Keratinocyte (primary cell): ENCODE measurements around the gene SPTLC2. TPM values are rescaled to one million over a fixed set of nuclear protein-coding genes. Genes with fewer than 3 reads are reported as not detected.

ENCODE experiments used
- DNase-seq: peaks from one replicate; pipeline ENCODE4 v3.0.0-alpha.2; 2011; ENCODE audit warnings: low read depth, missing footprints, low spot score
- FAIRE-seq: peaks from 2 replicates; lab custom pipeline; 2011; peaks lifted over from hg19 to GRCh38; lab: Jason Lieb, UNC
- H2AFZ ChIP-seq: 2 replicates; pipeline ENCODE4 v1.6.0; 2012; ENCODE audit warnings: low read length, control low read depth, inconsistent platforms; ENCODE audit not compliant: control insufficient read depth
- H3K27ac ChIP-seq: 2 replicates; pipeline ENCODE4 v1.5.1; 2011; ENCODE audit warnings: low read length; ENCODE audit not compliant: control insufficient read depth, insufficient read depth
- H3K27me3 ChIP-seq: 3 replicates; pipeline ENCODE4 v1.6.0; 2011; ENCODE audit warnings: low read length; ENCODE audit not compliant: control insufficient read depth, insufficient read depth; ENCODE audit errors: extremely low read depth
- H3K36me3 ChIP-seq, 2 experiments: 2 replicates in 1 of 2; 3 replicates in 1 of 2; pipeline ENCODE4 v1.5.1; 2011; ENCODE audit warnings: low read length in 2 of 2, mild to moderate bottlenecking in 1 of 2; ENCODE audit not compliant: control insufficient read depth in 2 of 2, insufficient read depth in 2 of 2; ENCODE audit errors: extremely low read depth in 1 of 2
- H3K4me1 ChIP-seq: 3 replicates; pipeline ENCODE4 v1.5.1; 2011; ENCODE audit warnings: low read length; ENCODE audit not compliant: control insufficient read depth, insufficient read depth; ENCODE audit errors: extremely low read depth
- H3K4me2 ChIP-seq: 3 replicates; pipeline ENCODE4 v1.6.0; 2011; ENCODE audit warnings: low read depth, low read length; ENCODE audit not compliant: control insufficient read depth, insufficient read depth; ENCODE audit errors: extremely low read depth
- H3K4me3 ChIP-seq, 3 experiments: fragments of 200-600 bp in 1 of 3; sonication (generic) in 1 of 3; 2 replicates in 2 of 3; 3 replicates in 1 of 3; pipeline ENCODE4 v1.5.1; 2011 to 2016; ENCODE audit warnings: low read length in 3 of 3, mild to moderate bottlenecking in 3 of 3, control low read depth in 2 of 3, inconsistent platforms in 1 of 3, low read depth in 1 of 3, mixed read lengths in 1 of 3, mixed run types in 1 of 3, moderate library complexity in 1 of 3; ENCODE audit not compliant: control insufficient read depth in 2 of 3, insufficient read depth in 2 of 3; ENCODE audit errors: extremely low read depth in 1 of 3
- H3K79me2 ChIP-seq: 2 replicates; pipeline ENCODE4 v1.6.0; 2012; ENCODE audit warnings: low read length; ENCODE audit not compliant: control insufficient read depth, insufficient read depth
- H3K9ac ChIP-seq: 3 replicates; pipeline ENCODE4 v1.6.0; 2011; ENCODE audit warnings: low read length; ENCODE audit not compliant: control insufficient read depth, insufficient read depth; ENCODE audit errors: extremely low read depth
- H3K9me1 ChIP-seq: 3 replicates; pipeline ENCODE4 v1.6.0; 2011; ENCODE audit warnings: low read length; ENCODE audit not compliant: control insufficient read depth, insufficient read depth; ENCODE audit errors: extremely low read depth
- H3K9me3 ChIP-seq: 2 replicates; pipeline ENCODE4 v1.5.1; 2012; ENCODE audit warnings: low read depth, low read length; ENCODE audit not compliant: control insufficient read depth
- H4K20me1 ChIP-seq: 3 replicates; pipeline ENCODE4 v1.6.0; 2011; ENCODE audit warnings: low read length; ENCODE audit not compliant: control insufficient read depth, insufficient read depth; ENCODE audit errors: extremely low read depth
- EZH2 ChIP-seq: IDR thresholded peaks from one replicate; pipeline ENCODE4 v1.6.1; 2012; ENCODE audit warnings: inconsistent platforms, mild to moderate bottlenecking, low read length, moderate library complexity
- dilution Hi-C: fragments of 300-500 bp; cut with MboI; formaldehyde crosslinking; loops from one replicate; pipeline ENCODE4 v1.7.0; 2020; ENCODE audit warnings: low sequenced_read_pairs; ENCODE audit not compliant: extremely low pct_ligation_motif_present
- polyA plus RNA-seq, 5 experiments: library from polyadenylated mRNA; depleted of rRNA in 3 of 5; stranded (reverse) in 3 of 5; stranded (forward) in 1 of 5; unstranded in 1 of 5; fragments of >200 nt; gene quantifications; 1 replicate in 1 of 5; 2 replicates in 3 of 5; 3 replicates in 1 of 5; pipeline versions ENCODE4 v1.2.1 to v1.2.3, GENCODE V29; 2011 to 2012; ENCODE audit warnings: missing spikeins in 2 of 5, low read depth in 1 of 5, low replicate concordance in 1 of 5
- TF ChIP-seq, protein P1 (sequence below), 3 experiments: IDR thresholded peaks in 1 of 3; conservative IDR thresholded peaks in 1 of 3; optimal IDR thresholded peaks in 1 of 3; 2 replicates in 2 of 3; 3 replicates in 1 of 3; pipeline versions ENCODE3 to v1.5.1; 2011; ENCODE audit warnings: low read length in 3 of 3, mild to moderate bottlenecking in 3 of 3, moderate library complexity in 2 of 3, control low read depth in 1 of 3, inconsistent platforms in 1 of 3; ENCODE audit not compliant: insufficient read depth in 2 of 3; ENCODE audit errors: extremely low read depth in 1 of 3

The SPTLC2 gene
- polyA plus RNA-seq, 1 donor (not counting 4 experiments of a cell fraction or from before 2014, with no cell fraction given) = 46.8 TPM

- no peak overlapping the region for H3K4me2 ChIP-seq
- peaks cover 11 to 18% of the 10 kb centered on the region in 2 experiments for H3K36me3 ChIP-seq
- no peaks in the 10 kb centered on the region for H3K79me2 ChIP-seq
- H3K9me1 ChIP-seq = no peaks in the 10 kb centered on the region
- FAIRE-seq (no peak), DNase-seq (no peak)
- H3K27me3 ChIP-seq = no peaks in the 10 kb centered on the region
- H3K27ac ChIP-seq = no peak overlapping the region
- TF ChIP-seq EZH2 = no peak
- TF ChIP-seq, protein P1, sequence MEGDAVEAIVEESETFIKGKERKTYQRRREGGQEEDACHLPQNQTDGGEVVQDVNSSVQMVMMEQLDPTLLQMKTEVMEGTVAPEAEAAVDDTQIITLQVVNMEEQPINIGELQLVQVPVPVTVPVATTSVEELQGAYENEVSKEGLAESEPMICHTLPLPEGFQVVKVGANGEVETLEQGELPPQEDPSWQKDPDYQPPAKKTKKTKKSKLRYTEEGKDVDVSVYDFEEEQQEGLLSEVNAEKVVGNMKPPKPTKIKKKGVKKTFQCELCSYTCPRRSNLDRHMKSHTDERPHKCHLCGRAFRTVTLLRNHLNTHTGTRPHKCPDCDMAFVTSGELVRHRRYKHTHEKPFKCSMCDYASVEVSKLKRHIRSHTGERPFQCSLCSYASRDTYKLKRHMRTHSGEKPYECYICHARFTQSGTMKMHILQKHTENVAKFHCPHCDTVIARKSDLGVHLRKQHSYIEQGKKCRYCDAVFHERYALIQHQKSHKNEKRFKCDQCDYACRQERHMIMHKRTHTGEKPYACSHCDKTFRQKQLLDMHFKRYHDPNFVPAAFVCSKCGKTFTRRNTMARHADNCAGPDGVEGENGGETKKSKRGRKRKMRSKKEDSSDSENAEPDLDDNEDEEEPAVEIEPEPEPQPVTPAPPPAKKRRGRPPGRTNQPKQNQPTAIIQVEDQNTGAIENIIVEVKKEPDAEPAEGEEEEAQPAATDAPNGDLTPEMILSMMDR (optimal IDR thresholded peaks at IDR 0.05 in 1 of 3, IDR thresholded peaks at IDR 0.05 in 1 of 3, conservative IDR thresholded peaks at IDR 0.05 in 1 of 3; ENCODE audit: extremely low read depth in 1 of 3, insufficient read depth in 2 of 3, low read length in 3 of 3) = no peak
- dilution Hi-C loops = no loop called here
- no peak overlapping the region for H3K9ac ChIP-seq
- H4K20me1 ChIP-seq = no peaks in the 10 kb centered on the region
- H3K4me3 ChIP-seq = no peak overlapping the region
- H2AFZ ChIP-seq = no peak overlapping the region
- H3K9me3 ChIP-seq = no peaks in the 10 kb centered on the region
- H3K4me1 ChIP-seq = no peaks in the 10 kb centered on the region
Measured at GRCh38 chr14:77556946-77557345, 59.5 kb downstream of the SPTLC2 start.

DNA sequence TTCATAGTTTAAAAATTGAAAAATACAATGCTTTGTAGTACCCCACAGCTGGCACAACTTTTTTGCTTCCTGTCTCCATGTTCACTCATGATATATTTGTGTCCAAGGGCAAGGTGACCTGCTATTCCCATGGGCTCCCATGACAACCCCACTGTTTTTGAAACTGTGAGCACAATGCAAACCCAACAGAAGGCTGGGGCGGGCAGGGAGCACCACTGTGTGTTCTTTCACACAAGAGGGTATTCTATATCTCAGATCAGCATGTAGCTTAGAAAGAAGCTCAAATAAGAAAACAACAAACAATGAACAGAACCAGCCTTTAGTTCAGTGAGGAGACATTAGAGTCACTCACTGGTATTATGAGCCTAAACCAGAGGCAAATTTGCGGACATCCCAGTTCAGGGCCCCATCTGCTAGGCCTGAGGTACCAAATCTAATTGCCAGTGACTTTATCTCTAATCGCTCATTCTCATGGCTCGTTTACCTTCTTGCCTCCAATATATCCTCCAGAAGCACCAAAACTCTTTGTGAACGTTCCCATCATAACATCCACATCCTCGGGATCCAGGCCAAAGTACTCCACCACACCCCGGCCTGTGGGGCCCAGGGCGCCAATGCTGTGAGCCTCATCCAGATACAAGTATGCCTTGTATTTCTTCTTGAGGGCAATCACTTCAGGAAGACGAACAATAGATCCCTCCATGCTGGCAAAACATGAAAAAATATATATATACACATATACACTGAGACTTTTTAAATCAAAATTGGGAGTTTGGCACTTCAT lies 61.4 kb downstream of the SPTLC2 start:
- Histone ChIP-seq H3K36me3 (peaks cover 11 to 18% of the 10 kb centered on the region in 2 experiments), H3K9me1 (no peaks in the 10 kb centered on the region), H3K9me3 (no peaks in the 10 kb centered on the region), H3K27me3 (no peaks in the 10 kb centered on the region), H3K4me3 (no peak overlapping the region), H2AFZ (no peak overlapping the region), H3K79me2 (no peaks in the 10 kb centered on the region), H3K27ac (no peak overlapping the region), H3K9ac (no peak overlapping the region), H3K4me1 (no peaks in the 10 kb centered on the region), H4K20me1 (no peaks in the 10 kb centered on the region), H3K4me2 (no peak overlapping the region)
- DNase-seq (no peak), FAIRE-seq (no peak)
- dilution Hi-C loops = no loop called here
- no peak for TF ChIP-seq EZH2
- TF ChIP-seq, protein P1 (optimal IDR thresholded peaks at IDR 0.05 in 1 of 3, IDR thresholded peaks at IDR 0.05 in 1 of 3, conservative IDR thresholded peaks at IDR 0.05 in 1 of 3; ENCODE audit: extremely low read depth in 1 of 3, insufficient read depth in 2 of 3, low read length in 3 of 3) = no peak
